NCI-H2227 (cell line): Measurements from ENCODE around the gene CLIC2.
"Not testable (repeated sequence)": the region's sequence is repeated elsewhere in the genome, so short reads cannot be mapped to it uniquely, and the experiment has no call there.

Experiments used
- DNase-seq: peaks from one replicate; lab custom pipeline; 2025; ENCODE audit not compliant: unreplicated experiment; lab: John Stamatoyannopoulos, UW

Gene CLIC2

GRCh38 chrX:155334486-155335336 lies at the start of gene CLIC2:
Gene CLIC2 (minus strand): TSS chrX:155334614. CDS start chrX:155334427, 187 bp downstream.
- DNase-seq = no peak

GRCh38 chrX:155382529-155382967 lies 48.1 kb upstream of the CLIC2 start:
- not testable (repeated sequence) for DNase-seq

- not testable (repeated sequence) for DNase-seq
Measured at GRCh38 chrX:155381843-155382528, 47.6 kb upstream of the CLIC2 start, which contains the start of gene F8A2. Gene F8A2 (plus strand): TSS chrX:155382095. CDS start chrX:155382115, 20 bp downstream.

GRCh38 chrX:155379802-155380201 lies 45.4 kb upstream of the CLIC2 start:
- not testable (repeated sequence) for DNase-seq

- DNase-seq = not testable (repeated sequence)
Measured at GRCh38 chrX:155373777-155374458, 39.5 kb upstream of the CLIC2 start.

- DNase-seq = not testable (repeated sequence)
Measured at GRCh38 chrX:155363712-155364111, 29.3 kb upstream of the CLIC2 start.

- not testable (repeated sequence) for DNase-seq
Measured at GRCh38 chrX:155349448-155349847, 15.0 kb upstream of the CLIC2 start.

- DNase-seq = not testable (repeated sequence)
Measured at GRCh38 chrX:155345689-155346088, 11.3 kb upstream of the CLIC2 start.

- DNase-seq = not testable (repeated sequence)
Measured at GRCh38 chrX:155335337-155335712, 911 bp upstream of the CLIC2 start.

GRCh38 chrX:155333544-155334100 lies 792 bp downstream of the CLIC2 start:
- DNase-seq = no peak

- DNase-seq = no peak
Measured at GRCh38 chrX:155330992-155331391, 3.4 kb downstream of the CLIC2 start.

- DNase-seq = no peak
Measured at GRCh38 chrX:155329293-155329692, 5.1 kb downstream of the CLIC2 start.

GRCh38 chrX:155326610-155327009 lies 7.8 kb downstream of the CLIC2 start:
- no peak for DNase-seq

- DNase-seq = no peak
Measured at GRCh38 chrX:155314260-155314659, 20.2 kb downstream of the CLIC2 start.

- no peak for DNase-seq
Measured at GRCh38 chrX:155313766-155314165, 20.6 kb downstream of the CLIC2 start.

- DNase-seq = no peak
Measured at GRCh38 chrX:155293771-155294170, 40.6 kb downstream of the CLIC2 start.

GRCh38 chrX:155279873-155280272 lies 54.5 kb downstream of the CLIC2 start:
- DNase-seq = no peak

- no peak for DNase-seq
Measured at GRCh38 chrX:155270969-155271368, 63.4 kb downstream of the CLIC2 start.

GRCh38 chrX:155267995-155268394 lies 66.4 kb downstream of the CLIC2 start:
- DNase-seq = not testable (repeated sequence)

- no peak for DNase-seq
Measured at GRCh38 chrX:155266439-155266838, 68.0 kb downstream of the CLIC2 start.
